Measurements from ENCODE around the gene RGS11. TPM values are rescaled to one million over a fixed set of nuclear protein-coding genes. Genes with fewer than 3 reads are reported as not detected.

Gene RGS11
- total RNA-seq, 1 experiment from 2014 or later: 0.85 TPM

DNA sequence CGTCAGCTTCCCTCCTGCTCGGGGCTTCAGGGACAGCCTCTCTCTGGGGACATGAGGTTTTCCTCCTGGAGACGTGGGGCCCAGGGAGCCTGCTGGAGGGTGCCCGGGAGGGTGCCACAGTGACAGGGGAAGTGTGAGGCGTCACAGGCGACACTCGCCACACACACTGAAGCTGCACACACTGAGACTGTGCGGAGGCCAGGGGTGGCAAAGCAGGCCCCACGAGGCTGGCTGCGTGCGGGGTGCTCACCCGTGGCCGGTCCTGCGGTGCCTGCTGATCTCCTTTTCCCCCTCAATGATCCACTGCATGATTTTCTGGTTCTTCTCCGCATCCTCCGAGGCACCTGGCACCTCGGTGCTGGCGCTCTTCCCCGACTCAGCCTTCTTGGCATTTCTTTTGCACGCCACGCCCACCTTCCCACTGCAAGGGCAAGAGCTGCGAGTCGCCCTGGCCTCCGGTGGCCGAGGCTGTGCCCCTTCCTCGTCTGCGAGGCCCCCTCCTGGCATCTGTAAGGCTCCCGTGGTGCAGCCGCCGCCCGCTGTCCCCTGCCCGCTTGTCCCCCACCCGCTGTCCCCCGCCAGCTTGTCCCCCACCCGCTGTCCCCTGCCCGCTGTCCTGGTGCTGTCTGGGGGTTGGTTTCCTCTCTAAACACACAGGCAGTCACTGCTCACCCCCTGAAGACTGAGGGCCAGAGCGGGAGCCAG is 21.2 kb upstream of the RGS11 start:
- Mint-ChIP-seq H3K4me1 (ENCODE audit: low read depth, unreplicated experiment) (no peaks in the 10 kb centered on the region), H3K4me3 (ENCODE audit: low read depth, unreplicated experiment) (no peak overlapping the region), H3K36me3 (ENCODE audit: insufficient read depth, unreplicated experiment) (peaks cover 61% of the 10 kb centered on the region), H3K9me3 (ENCODE audit: low read depth, unreplicated experiment) (no peaks in the 10 kb centered on the region), H3K27me3 (ENCODE audit: unreplicated experiment) (no peaks in the 10 kb centered on the region), H3K27ac (ENCODE audit: unreplicated experiment) (no peak overlapping the region)
- no TSS peak for BruUV-seq (replicated peaks)
- intact Hi-C loops (cut with micrococcal nuclease; ENCODE audit: unreplicated experiment): no loop called here
- CTCF ChIA-PET: no interaction called here
- TF ChIP-seq, protein P1, sequence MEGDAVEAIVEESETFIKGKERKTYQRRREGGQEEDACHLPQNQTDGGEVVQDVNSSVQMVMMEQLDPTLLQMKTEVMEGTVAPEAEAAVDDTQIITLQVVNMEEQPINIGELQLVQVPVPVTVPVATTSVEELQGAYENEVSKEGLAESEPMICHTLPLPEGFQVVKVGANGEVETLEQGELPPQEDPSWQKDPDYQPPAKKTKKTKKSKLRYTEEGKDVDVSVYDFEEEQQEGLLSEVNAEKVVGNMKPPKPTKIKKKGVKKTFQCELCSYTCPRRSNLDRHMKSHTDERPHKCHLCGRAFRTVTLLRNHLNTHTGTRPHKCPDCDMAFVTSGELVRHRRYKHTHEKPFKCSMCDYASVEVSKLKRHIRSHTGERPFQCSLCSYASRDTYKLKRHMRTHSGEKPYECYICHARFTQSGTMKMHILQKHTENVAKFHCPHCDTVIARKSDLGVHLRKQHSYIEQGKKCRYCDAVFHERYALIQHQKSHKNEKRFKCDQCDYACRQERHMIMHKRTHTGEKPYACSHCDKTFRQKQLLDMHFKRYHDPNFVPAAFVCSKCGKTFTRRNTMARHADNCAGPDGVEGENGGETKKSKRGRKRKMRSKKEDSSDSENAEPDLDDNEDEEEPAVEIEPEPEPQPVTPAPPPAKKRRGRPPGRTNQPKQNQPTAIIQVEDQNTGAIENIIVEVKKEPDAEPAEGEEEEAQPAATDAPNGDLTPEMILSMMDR (IDR thresholded peaks at IDR 0.05; ENCODE audit: unreplicated experiment): no peak
- no peak for DNase-seq

DNA sequence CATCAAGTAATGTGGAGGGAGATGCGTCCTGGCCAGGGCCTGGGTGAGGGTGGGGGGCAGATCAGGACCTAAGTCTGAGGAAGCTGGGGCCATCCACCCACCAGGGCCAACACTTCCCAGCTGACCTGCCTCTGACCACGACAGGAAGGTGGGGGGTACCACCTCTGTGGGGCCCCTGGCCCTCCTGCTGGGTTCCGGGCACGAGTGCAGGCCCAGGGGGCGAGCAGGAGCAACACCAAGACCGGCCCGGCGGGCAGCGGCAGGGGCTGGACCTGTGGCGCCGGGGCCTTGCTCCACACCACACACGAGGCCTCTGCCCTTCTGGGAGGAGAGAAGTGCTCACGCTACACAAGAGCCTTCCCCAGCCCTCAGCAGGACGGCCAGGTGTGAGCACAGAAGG is 20.5 kb upstream of the RGS11 start:
- peaks cover 64% of the 10 kb centered on the region for H3K36me3 Mint-ChIP-seq (ENCODE audit: insufficient read depth, unreplicated experiment)
- TF ChIP-seq, protein P1 (IDR thresholded peaks at IDR 0.05; ENCODE audit: unreplicated experiment): no peak
- no TSS peak for BruUV-seq (replicated peaks)
- intact Hi-C loops (cut with micrococcal nuclease; ENCODE audit: unreplicated experiment): no loop called here
- H3K4me3 Mint-ChIP-seq (ENCODE audit: low read depth, unreplicated experiment): no peak overlapping the region
- no peak for DNase-seq
- H3K4me1 Mint-ChIP-seq (ENCODE audit: low read depth, unreplicated experiment): no peaks in the 10 kb centered on the region
- CTCF ChIA-PET: no interaction called here
- no peaks in the 10 kb centered on the region for H3K27me3 Mint-ChIP-seq (ENCODE audit: unreplicated experiment)
- no peak overlapping the region for H3K27ac Mint-ChIP-seq (ENCODE audit: unreplicated experiment)
- no peaks in the 10 kb centered on the region for H3K9me3 Mint-ChIP-seq (ENCODE audit: low read depth, unreplicated experiment)

DNA sequence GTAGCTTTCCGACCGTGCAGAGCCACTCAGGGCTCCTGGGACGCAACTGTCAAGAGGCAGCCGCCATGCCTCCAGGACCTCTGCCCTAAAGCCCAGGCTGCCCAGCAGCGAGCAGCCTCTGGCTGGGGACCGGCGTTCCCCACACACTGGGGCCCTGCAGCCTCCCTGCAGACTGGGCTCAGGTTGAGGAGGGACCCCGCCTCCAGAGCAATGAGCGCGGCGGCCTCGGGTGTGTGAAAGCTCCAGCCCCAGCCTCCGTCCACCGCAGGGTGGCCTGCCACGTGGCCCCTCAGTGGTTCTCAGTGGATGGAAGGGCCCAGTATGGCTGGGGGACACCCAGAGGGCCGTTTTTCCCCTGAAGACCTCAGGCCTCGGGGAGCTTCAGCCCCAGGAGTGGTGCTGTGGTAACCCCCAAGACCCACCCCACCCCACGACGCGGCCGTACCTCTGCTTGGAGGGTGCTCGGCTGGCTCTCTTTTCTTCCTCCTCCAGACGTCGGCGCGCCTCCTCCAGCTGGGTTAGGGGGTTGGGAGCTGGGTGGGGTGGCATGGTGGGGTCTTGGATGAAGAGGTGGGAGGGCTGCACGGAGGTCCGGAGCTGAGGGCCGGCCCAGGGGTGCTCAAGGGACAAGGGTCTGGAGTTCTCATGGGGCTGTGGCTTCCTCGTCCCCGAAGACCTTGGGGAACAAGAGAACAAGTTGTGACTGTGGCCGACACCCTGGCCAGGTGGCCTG is 17.5 kb upstream of the RGS11 start:
- Mint-ChIP-seq H3K4me3 (ENCODE audit: low read depth, unreplicated experiment) (no peak overlapping the region), H3K9me3 (ENCODE audit: low read depth, unreplicated experiment) (no peaks in the 10 kb centered on the region), H3K27me3 (ENCODE audit: unreplicated experiment) (no peaks in the 10 kb centered on the region), H3K27ac (ENCODE audit: unreplicated experiment) (no peak overlapping the region), H3K4me1 (ENCODE audit: low read depth, unreplicated experiment) (no peaks in the 10 kb centered on the region), H3K36me3 (ENCODE audit: insufficient read depth, unreplicated experiment) (peaks cover 80% of the 10 kb centered on the region)
- DNase-seq: no peak
- no TSS peak for BruUV-seq (replicated peaks)
- intact Hi-C loops (cut with micrococcal nuclease; ENCODE audit: unreplicated experiment): no loop called here
- TF ChIP-seq, protein P1 (IDR thresholded peaks at IDR 0.05; ENCODE audit: unreplicated experiment): no peak
- CTCF ChIA-PET: no interaction called here

DNA sequence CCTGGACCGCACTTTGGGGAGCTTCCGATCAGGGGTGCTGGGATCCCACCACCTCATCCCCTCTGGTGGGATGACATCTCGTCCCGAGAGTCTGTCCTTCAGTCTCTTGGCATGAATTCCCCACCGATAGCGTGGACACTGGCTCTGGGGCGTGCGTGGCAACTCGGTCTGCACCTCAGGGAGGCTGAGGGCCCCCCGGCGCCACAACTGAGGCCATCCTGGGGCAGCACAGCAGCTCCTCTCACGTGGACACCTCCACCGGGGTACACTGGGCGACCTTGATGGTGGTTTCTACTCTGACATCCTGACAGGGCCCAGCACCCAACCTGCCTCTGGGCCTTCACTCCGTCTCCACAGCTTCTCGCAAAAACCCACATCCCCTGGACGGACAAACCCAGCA is 15.8 kb upstream of the RGS11 start:
- no peaks in the 10 kb centered on the region for H3K9me3 Mint-ChIP-seq (ENCODE audit: low read depth, unreplicated experiment)
- H3K27me3 Mint-ChIP-seq (ENCODE audit: unreplicated experiment): no peaks in the 10 kb centered on the region
- TF ChIP-seq, protein P1 (IDR thresholded peaks at IDR 0.05; ENCODE audit: unreplicated experiment): no peak
- no TSS peak for BruUV-seq (replicated peaks)
- no peak for DNase-seq
- H3K27ac Mint-ChIP-seq (ENCODE audit: unreplicated experiment): no peak overlapping the region
- no peak overlapping the region for H3K4me3 Mint-ChIP-seq (ENCODE audit: low read depth, unreplicated experiment)
- intact Hi-C loops (cut with micrococcal nuclease; ENCODE audit: unreplicated experiment): no loop called here
- no peaks in the 10 kb centered on the region for H3K4me1 Mint-ChIP-seq (ENCODE audit: low read depth, unreplicated experiment)
- CTCF ChIA-PET: interaction anchor here (0.6 to 1.0 kb wide), 2 partner anchors 13 to 23 kb away, joined by 3 to 5 read pairs; no protein-coding TSS in a partner anchor
- H3K36me3 Mint-ChIP-seq (ENCODE audit: insufficient read depth, unreplicated experiment): peaks cover 76% of the 10 kb centered on the region
